Effector memory CD4-positive, alpha-beta T cell (primary cell): ENCODE data around the gene EEPD1.
"Not testable (repeated sequence)": the region's sequence is repeated elsewhere in the genome, so short reads cannot be mapped to it uniquely, and the experiment has no call there.

ENCODE experiments used
- DNase-seq, 3 donors: peaks; one replicate each; pipeline ENCODE4 v3.0.0-alpha.2; 2020
- H3K27ac ChIP-seq: 2 replicates; pipeline ENCODE4 v1.7.0; 2013; ENCODE audit warnings: mild to moderate bottlenecking, low read length, moderate library complexity; ENCODE audit not compliant: insufficient read depth, poor library complexity, severe bottlenecking
- H3K27me3 ChIP-seq: replicated peaks from 2 replicates; pipeline ENCODE4 v1.7.0; 2013; ENCODE audit warnings: mild to moderate bottlenecking, low read length; ENCODE audit not compliant: insufficient read depth, control insufficient read depth, poor library complexity, severe bottlenecking
- H3K36me3 ChIP-seq: 2 replicates; pipeline ENCODE4 v1.7.0; 2013; ENCODE audit warnings: mild to moderate bottlenecking, low read length, moderate library complexity; ENCODE audit not compliant: control insufficient read depth, insufficient read depth
- H3K4me1 ChIP-seq: 2 replicates; pipeline ENCODE4 v1.7.0; 2013; ENCODE audit warnings: low read length, mild to moderate bottlenecking; ENCODE audit not compliant: control insufficient read depth, insufficient read depth, poor library complexity, severe bottlenecking
- H3K4me3 ChIP-seq: 2 replicates; pipeline ENCODE4 v1.7.0; 2013; ENCODE audit warnings: low read length, low read depth, mild to moderate bottlenecking; ENCODE audit not compliant: insufficient read depth, poor library complexity, severe bottlenecking
- H3K9me3 ChIP-seq: 2 replicates; pipeline ENCODE4 v1.7.0; 2013; ENCODE audit warnings: mild to moderate bottlenecking, low read length, moderate library complexity; ENCODE audit not compliant: control insufficient read depth

The EEPD1 gene

DNA sequence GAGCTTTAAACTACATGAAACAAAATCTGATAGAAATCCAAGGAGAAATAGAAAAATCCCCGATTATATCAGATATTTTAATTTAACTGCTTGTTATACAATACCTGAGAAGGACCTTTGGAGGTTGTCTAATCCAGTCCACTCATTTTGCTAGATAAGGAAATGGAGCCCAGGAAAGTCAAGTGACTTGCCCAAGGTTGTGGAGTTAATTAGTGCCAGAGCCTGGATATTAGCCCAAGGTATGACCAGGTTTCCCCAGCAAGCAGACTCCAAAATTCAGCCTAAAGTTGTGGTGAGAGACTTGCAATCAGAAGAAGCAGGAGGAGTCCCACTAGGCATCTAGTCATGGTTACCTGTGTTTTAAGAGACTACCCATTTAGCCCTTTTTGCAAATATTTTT is 11.7 kb upstream of the EEPD1 start:
- Histone ChIP-seq H3K9me3 (no peaks in the 10 kb centered on the region), H3K4me3 (no peak overlapping the region), H3K27ac (no peak overlapping the region), H3K36me3 (no peaks in the 10 kb centered on the region), H3K27me3 (no peaks in the 10 kb centered on the region), H3K4me1 (peaks cover 3% of the 10 kb centered on the region)
- DNase-seq = no peak

DNA sequence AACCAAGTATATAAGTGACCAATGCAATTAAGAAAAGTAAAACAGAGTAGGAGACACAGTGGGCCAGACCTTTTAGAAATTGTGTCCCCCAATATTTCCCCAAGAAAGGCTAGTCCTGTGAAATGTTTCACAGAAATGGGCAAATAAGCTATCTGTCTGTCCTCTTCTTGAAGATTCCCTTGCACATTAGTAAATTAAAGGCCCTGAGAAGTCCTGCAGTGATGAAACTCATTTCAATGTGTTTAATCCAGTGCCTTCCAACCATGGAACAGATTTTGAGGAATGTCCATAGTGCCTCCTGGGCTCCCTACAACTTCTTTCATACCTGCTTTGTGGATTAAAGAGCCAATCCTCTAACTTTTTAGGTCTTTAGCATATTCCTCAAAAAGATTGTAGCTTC is 11.2 kb upstream of the EEPD1 start:
- no peak overlapping the region for H3K4me3 ChIP-seq
- DNase-seq = no peak
- H3K27me3 ChIP-seq = no peaks in the 10 kb centered on the region
- no peaks in the 10 kb centered on the region for H3K9me3 ChIP-seq
- no peaks in the 10 kb centered on the region for H3K36me3 ChIP-seq
- H3K27ac ChIP-seq = no peak overlapping the region
- peaks cover 3% of the 10 kb centered on the region for H3K4me1 ChIP-seq

- H3K4me1 ChIP-seq = no peaks in the 10 kb centered on the region
- DNase-seq = no peak
- no peak overlapping the region for H3K27ac ChIP-seq
- no peak overlapping the region for H3K4me3 ChIP-seq
- no peaks in the 10 kb centered on the region for H3K27me3 ChIP-seq
- H3K36me3 ChIP-seq = no peaks in the 10 kb centered on the region
- H3K9me3 ChIP-seq = no peaks in the 10 kb centered on the region
Observed at GRCh38 chr7:36144189-36144588, 8.9 kb upstream of the EEPD1 start.

- no peaks in the 10 kb centered on the region for H3K4me1 ChIP-seq
- DNase-seq = no peak
- H3K36me3 ChIP-seq = no peaks in the 10 kb centered on the region
- no peak overlapping the region for H3K27ac ChIP-seq
- H3K4me3 ChIP-seq = no peak overlapping the region
- no peaks in the 10 kb centered on the region for H3K27me3 ChIP-seq
- H3K9me3 ChIP-seq = no peaks in the 10 kb centered on the region
Observed at GRCh38 chr7:36145686-36146085, 7.4 kb upstream of the EEPD1 start.

GRCh38 chr7:36147361-36147760 is 5.7 kb upstream of the EEPD1 start:
- no peak for DNase-seq
- Histone ChIP-seq H3K36me3 (no peaks in the 10 kb centered on the region), H3K27ac (no peak overlapping the region), H3K9me3 (no peaks in the 10 kb centered on the region), H3K4me3 (no peak overlapping the region), H3K27me3 (no peaks in the 10 kb centered on the region), H3K4me1 (no peaks in the 10 kb centered on the region)

DNA sequence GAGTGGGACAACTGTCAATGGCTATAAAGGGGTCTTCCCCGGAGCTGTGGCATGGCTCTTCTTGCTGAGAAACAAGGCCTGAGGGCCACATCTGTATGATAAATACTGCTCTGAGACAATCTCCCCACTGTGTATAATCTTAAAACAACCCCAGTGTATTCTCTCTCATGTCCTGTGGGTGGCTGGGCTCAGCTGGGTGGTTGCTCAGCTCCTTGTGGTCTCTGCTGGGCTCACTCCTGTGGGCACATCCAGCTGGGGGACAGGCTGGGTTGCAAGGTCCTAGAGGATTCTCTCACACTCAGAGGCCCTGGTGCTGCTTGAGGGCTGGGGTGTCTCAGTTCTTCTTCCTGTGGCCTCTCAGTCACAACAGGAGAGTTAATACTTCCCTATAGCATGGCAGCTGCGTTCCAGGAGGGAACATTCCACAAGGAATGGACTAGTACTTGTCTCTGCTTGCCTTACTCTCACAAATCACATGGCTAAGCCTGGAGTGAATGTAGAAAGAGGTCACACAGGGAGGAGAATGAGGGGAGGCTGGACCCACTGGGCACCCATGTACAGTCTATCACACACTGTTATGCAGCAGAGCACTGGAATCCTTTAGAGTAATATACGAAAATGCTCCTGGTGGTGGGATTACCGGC is 4.5 kb upstream of the EEPD1 start:
- Histone ChIP-seq H3K27ac (no peak overlapping the region), H3K4me1 (no peaks in the 10 kb centered on the region), H3K27me3 (no peaks in the 10 kb centered on the region), H3K4me3 (no peak overlapping the region), H3K9me3 (no peaks in the 10 kb centered on the region), H3K36me3 (no peaks in the 10 kb centered on the region)
- DNase-seq = no peak

DNA sequence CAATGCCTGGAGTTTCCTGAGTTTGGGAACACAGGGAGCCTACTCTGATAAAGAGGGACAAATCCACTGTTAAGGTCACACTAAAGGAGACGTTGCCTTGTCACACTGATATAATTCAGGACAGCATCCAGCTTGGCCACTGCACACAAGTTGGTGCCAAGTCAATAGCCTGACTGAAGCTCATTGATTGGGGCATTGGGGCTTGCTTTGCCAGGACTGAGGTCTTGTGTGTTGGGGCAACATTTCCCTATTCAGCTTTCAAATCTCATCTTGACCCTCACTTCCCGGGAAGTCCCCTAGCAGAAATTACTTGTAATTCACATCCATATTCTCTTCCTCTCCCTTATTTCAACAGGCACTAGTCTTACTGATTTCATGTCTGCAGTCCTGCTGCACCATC is 3.8 kb upstream of the EEPD1 start:
- H3K4me1 ChIP-seq, DNase-seq, H3K36me3 ChIP-seq, H3K27ac ChIP-seq, H3K4me3 ChIP-seq, H3K9me3 ChIP-seq, H3K27me3 ChIP-seq: not testable (repeated sequence)

GRCh38 chr7:36149694-36150452 is 3.2 kb upstream of the EEPD1 start:
- Histone ChIP-seq H3K27me3 (no peaks in the 10 kb centered on the region), H3K4me1 (peaks cover 11% of the 10 kb centered on the region), H3K36me3 (no peaks in the 10 kb centered on the region), H3K27ac (no peak overlapping the region), H3K9me3 (no peaks in the 10 kb centered on the region), H3K4me3 (no peak overlapping the region)
- DNase-seq = no peak

GRCh38 chr7:36151921-36152755 is 916 bp upstream of the EEPD1 start:
- Histone ChIP-seq H3K27me3 (no peaks in the 10 kb centered on the region), H3K9me3 (no peaks in the 10 kb centered on the region), H3K4me3 (peak overlapping the region; percentile 22), H3K27ac (no peak overlapping the region), H3K4me1 (peaks cover 16% of the 10 kb centered on the region), H3K36me3 (no peaks in the 10 kb centered on the region)
- DNase-seq = no peak

GRCh38 chr7:36153571-36154097 is 580 bp downstream of the EEPD1 start:
- no peaks in the 10 kb centered on the region for H3K36me3 ChIP-seq
- no peaks in the 10 kb centered on the region for H3K9me3 ChIP-seq
- no peak for DNase-seq
- H3K4me3 ChIP-seq = peak overlapping the region; percentile 71
- peaks cover 16% of the 10 kb centered on the region for H3K4me1 ChIP-seq
- H3K27me3 ChIP-seq = no peaks in the 10 kb centered on the region
- peak overlapping the region; percentile 52 for H3K27ac ChIP-seq
